HG03139 (cell line): ENCODE data around the gene CLN6.
"Not testable (repeated sequence)": the region's sequence is repeated elsewhere in the genome, so short reads cannot be mapped to it uniquely, and the experiment has no call there.

Experiments
- ATAC-seq: cut with Tn5 transposase; IDR thresholded peaks from one replicate; pipeline ENCODE4 v1.9.1; 2021; ENCODE audit not compliant: unreplicated experiment

Gene CLN6

DNA sequence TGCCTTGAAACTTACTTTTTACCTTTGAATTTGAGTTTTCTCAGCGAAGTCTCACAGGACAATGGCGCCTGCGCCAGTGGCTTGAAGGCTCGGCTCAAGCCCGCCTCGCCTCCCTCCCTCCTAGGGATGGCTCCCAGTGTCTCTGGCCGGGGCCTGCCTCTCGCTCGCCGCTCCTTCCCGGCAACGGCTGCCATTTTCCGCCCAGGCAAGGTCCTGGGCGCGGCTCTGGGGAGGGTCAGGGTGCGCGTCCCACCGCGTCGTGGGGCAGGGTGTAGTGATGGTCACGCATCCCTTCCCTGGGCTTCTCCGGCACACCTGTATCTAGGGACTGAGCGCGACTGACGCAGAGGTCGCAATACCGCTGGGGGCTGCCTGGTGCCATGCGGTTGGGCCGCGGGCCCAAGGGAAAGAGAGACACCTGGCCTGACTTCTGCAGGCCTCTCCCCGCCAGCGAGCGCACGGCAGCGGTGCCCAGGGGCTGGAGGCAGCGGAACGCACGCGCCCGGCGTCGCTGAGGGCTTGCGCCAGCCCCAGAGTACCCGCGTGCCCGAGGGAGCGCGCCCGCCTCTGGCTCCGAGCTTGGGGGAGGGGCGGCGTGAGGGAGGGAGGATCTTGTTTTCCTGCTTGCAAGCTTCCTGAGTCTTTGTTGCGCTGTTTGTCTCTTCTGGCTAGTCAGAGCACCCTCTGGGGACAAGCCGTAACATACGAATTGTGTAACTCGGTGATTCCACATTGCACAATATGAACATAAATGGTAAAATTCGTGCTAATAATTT lies 27.3 kb upstream of the CLN6 start:
- ATAC-seq = no peak

DNA sequence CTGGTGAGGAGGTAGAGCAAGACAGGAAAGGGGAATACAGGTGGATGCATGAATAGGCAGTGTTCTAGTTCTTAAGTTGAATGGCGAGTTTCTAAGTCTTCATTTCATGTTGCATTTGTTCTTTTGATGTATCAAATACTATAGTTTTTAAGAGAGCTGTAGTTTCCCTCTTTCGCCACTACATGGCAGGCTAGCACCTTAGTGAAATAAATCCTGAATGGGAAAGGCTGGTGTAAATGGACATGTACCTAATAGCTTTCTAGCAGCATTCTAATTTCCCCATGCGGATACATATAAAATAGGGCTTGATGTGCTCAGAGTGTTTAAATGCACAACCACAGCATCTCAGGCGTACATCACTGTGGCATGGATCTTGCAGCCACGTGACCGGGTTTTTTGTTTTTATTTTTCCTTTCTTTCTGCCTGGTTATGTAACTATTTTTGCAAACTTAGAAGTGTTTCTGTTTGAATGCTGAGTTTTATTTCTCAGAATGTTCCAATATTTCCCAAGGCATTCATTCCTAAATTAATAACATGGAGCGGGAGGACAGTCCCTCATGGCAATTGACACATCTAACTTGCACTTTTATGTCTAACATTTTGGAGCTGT lies 23.5 kb upstream of the CLN6 start:
- no peak for ATAC-seq

DNA sequence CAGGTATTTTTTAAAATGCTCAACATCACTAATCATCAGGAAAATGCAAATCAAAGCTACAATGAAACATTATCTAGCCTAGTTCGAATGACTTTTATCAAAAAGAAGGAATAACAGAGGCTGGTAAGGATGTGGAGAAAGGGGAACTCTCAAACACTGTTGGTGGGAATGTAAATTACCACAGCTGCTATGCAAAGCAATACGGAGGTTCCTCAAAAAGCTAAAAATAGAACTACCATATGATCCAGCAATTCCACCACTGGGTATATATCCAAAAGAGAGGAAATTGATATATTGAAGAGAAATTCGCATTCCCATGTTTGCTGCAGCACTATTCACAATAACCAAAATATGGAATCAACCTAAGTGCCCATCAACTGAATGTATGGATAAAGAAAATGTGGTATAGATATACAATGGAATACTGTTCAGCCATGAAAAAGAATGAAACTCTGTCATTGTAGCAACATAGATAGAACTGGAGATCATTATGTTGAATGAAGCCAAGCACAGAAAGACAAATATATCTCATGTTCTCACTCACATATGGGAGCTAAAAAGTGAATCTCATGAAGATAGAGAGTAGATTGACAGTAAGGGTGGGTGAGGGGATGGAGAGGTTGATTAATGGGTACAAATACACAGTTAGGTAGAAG lies 19.7 kb upstream of the CLN6 start:
- no peak for ATAC-seq

DNA sequence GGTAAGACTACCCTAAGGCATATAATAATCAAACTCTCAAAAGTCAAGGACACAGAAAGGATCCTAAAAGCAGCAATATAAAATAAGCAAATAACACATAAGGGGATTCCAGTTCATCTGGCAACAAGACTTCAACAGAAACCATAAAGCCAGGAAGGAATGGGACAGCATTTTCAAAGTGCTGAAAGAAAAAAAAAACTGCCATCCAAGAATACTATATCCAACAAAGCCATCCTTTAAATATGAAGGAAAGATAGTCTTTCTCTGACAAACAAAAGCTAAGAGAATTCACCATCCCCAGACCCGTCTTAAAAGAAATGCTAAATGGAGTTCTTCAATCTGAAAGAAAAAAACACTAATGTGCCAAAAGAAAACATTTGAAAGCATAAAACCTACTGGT lies 14.7 kb upstream of the CLN6 start:
- ATAC-seq = no peak

DNA sequence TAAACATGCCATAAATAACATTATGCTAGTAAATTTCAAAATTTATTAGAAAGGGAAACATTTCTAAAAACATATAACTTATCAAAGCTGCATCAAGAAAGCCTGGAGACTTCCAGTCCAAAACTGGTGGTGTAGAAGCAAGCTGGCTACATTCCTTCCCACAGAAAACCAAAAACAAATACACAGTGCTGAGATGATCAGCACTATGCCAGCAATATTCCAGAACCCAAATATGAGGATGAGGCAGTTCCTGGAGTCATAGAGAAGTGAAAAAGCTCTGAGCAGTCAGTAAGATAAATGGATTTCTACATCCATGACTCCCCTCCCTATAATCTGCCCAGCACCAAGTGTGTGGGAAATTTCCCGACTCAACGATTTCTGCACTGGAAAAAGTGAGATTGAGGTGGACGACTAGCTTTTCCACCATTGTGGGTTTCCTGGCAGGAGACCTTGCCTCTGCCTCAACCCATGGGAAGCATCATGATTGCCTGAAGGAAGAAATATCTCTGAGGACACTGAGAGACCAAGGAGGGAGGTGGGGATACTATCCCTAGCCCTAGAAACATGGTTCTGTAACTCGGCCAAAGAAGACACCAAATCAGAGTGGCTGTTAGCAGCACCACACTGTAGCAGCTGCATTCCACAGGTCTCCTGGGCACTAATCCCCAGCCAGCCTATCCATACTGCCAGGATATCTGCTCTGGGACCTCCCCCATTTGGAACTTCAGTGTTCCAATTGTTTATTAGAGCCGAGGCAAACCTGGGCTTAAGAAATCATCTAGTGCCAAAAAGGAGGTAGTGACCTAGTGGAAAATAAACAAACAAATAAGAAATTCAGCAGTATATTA lies 11.8 kb upstream of the CLN6 start:
- ATAC-seq = no peak

DNA sequence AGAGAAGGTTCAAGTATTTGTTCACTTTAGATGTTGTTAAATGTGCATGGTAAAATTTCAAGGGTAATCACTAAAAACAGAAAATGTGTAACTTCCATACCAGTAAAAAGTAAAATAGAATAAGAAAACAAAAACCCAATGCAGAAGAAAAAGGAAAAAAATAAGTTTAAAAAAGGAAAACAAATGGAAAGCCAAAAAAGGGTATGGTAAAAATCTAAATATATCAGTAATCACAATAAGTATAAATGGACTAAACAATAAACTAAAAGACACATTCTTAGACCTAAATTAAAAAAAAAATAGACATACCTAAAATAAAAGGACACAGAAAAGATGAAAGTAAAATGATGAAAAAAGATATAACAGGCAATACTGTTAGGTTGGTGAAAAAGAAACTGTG lies 9.5 kb upstream of the CLN6 start:
- ATAC-seq = no peak

DNA sequence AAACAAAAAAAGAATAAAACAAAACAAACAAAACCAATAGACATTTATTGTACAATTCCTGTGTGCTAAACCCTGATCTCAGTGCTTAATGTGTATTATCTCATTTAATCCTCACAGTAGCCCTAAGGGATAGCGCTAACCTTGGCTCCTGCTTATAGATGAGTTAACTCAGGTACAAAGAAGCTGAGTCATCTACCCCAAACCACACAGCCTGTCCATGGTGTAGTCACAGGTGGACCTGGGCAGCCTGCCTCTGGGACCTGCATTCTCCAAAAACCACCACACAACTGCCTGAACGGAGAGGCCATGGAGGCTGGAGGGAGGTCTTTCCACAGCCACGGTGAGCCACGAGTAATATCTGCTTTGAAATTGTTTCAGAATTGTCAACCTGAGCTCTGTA lies 5.5 kb upstream of the CLN6 start:
- ATAC-seq = no peak

DNA sequence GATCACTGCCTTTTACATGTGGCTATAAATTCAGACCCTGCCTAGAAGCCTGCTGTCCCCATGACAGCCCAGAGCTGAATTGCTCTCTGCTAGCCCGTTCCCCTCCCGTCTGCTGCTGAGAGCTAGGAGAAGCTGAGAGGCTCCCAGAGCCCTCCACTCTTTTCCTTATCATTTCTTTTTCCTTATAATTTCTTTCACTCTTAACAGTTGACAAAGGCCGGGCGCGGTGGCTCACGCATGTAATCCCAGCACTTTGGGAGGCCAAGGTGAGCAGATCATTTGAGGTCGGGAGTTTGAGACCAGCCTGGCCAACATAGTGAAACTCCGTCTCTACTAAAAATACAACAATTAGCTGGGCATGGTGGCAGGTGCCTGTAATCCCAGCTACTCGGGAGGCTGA lies 5.0 kb upstream of the CLN6 start:
- not testable (repeated sequence) for ATAC-seq

DNA sequence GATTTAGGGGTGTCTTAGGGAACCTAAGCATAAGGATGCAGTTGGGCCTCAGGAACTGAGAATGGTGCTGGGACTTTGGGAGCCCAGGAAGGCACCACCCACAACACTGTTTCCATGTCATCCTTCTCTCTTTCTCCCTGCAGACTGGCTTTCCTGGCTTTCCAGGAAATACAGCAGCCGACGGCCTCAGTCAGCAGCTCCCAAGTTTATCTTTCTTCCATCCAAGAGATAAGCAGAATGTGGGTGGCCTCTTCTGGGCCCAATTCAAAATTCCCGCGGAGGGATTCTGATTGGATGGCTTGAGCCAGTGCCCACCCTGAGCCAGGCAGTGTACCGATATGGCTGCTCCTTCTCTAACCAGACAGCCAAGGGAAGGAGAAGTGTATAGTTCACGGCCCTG lies 4.5 kb upstream of the CLN6 start:
- no peak for ATAC-seq

DNA sequence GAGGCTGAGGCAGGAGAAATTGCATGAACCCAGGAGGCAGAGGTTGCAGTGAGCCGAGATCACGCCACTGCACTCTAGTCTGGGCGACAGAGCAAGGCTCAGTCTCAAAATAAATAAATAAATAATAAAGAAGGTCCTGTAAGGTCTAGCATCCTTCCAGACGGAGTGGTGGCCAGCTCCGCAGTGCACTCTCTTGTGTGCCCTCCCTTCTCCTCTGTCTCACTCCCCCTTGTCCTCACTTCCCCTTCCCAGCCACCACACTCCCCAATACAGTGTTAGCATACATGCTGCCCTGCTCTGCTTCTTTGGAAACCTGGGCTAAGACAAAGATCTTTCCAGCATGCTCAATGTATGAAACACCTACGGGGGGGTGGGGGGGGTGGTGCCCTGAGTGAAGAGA lies 3.4 kb upstream of the CLN6 start:
- ATAC-seq = no peak

DNA sequence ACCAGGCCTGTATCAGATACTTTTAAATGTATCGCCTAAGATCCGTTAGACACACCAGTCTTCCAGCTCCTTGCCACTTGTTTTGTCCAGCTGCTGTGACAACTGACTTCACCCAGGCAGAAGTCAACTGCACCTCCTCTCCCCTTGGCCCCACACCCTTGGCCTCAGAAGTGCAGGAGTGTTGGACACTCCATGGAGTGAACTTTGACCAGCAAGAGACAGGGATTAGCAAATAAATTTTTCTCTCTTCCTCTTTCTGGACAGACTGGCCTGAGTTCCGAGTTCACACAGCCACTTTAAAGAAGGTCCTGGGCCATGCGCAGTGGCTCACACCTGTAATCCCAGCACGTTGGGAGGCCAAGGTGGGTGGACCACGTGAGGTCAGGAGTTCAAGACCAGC lies 2.9 kb upstream of the CLN6 start:
- no peak for ATAC-seq

DNA sequence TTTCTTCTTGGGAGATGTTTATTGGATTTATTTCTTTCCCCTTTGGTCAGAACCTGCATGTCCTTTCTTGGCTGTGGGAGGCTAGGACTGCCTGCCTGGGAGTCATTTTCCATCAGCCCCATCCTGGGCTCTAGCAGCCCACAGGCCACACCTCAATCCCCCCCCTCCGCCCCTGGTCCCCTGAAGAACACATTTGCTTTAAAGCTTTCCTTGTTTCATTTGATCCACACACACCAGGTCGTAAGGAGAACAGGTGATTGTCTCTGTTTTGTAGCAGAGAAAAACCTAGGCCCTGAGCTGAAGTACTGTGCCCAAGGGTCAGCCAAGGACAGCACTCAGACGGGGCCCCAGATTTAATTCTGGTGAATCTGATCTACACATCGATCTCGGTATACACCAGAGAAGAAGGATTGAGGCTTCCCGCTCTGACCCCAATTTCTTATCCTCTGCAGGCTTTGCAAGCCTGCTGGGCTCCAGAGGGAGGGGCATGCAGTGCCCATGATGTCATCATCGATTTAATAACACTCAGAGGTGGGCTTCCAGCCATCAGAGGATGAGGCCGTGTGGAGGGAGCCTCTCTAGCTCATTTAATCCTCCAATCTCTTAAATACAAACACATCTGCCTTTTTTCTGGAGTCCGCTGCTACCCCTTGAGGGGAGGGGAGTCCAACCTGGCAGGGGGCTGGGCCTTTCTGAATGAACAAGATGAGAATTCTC lies 1.7 kb upstream of the CLN6 start:
- ATAC-seq = no peak

DNA sequence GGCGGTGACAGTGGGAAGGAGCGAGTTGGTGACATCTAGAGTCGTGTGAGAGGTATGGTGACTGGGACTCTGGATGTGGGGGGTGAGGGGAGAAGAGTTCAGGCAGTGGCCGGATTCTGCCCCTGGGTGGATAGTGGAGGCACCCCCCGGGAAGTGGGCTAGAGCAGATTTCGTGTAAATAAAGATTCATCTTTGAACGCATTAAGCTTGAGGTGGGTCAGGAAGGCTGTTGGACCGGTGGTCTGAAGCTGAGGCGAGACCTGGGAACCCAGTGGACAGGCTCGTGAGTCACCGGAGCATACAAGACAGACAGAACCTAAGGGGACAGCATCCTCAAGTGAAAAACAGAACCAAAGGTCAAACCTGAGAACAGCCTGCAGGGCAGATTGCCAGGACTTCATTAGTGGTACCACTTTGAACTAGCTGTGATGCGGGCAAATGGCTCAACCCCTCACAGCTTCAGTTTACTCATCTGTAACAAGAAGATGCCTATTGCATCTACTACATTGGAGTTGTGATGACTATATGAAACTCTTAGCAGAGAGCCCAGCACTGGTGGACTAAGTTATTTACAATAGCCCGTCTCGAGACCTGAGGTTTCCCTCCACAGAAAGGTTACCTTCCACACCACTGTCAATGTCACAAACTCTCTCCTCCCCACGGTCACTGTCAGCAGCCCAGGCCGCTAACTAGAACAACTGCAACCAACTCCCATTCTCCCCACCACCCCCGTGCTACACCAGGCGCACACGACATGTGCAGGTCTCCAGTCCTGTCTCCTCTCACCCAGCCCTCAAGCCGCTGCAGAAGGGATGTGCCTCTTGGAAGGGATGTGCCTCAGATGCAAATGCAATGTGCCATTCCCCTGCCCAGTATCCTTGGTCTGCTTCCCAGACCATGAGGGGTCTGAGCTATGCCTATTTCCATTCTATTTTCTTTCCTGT lies 901 bp upstream of the CLN6 start:
- peak; percentile 29 for ATAC-seq

DNA sequence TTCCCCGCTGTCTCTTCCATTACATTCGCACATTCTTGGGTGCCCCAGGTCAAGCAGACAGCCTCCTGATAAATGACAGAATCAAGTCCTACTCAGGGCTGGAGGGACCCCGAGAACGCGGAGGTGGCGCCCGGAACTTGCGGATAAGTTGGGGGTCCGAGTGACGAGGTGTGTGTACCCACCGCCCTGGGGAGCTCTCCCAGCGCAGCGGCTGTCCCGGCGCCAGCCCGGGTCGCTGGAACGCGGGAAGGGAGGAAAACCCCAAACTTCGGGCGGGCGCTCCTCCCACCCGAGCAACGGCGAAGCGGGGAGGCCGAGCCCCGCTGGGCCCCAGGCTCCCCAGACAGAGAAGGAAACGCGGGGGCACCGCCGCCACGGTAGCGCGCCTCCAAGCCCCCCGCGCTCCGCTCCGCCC lies 550 bp downstream of the CLN6 start:
- no peak for ATAC-seq

DNA sequence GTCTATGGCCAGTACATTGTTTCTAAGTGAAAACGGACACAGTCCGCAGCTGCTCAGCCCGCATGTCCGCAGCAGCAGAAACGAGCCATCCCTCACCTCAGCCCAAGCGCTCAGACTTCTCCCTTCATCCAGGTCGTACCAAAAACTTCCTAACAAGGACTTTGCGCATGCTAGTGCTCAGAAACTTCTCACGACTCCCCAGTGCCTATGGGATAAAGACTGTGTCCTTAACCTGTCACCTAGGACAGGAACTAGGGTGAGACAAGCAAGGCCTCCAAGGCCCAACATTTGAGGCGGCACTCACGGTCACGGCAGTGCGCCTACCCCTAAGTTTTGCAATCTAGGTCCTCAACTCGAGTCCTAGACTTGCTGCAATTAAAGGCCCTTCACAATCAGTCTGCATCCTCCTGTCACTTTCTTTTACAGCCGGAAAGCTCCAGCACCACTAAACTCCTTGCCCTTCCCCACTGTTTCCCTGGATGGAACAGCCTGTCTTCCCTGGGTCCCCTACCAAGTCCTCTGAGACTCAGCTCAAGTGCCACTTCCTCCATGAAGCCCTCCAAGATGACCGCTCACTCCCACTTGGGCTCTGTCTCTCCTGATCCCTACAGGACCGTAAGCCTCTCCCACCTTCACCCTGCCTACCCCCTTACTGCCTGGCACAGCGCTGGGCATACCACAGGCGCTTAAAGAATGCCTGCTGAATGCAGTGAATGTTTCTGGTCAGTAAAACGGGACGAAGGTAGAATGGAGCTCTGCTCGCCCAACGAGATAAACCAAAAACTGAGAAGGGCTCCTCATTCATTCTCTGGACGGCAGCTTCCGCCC lies 1.2 kb downstream of the CLN6 start:
- ATAC-seq = no peak

DNA sequence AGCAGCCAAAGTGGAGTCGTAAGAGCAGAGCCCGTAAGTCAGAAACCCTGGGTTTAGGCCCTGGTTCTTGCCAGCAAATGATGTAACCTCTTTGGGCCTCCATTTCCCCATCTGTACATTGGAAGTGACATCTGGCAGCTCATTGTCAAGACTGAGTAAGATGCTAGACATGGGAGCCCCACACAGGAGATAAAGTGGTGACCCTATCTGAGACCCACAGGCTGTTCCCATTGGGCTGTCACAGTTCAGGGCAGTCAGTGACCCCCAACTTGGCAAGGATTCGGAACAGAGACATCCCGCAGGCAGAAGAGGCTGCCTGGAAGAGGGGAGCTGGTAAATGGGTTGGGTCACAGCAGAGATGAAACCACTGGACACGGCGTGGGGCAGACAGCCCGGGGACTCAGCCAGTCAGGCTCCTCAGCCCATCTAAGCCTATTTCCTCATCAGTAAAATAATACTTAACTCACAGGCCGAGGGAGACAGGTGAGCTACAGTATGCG lies 1.8 kb downstream of the CLN6 start:
- no peak for ATAC-seq

DNA sequence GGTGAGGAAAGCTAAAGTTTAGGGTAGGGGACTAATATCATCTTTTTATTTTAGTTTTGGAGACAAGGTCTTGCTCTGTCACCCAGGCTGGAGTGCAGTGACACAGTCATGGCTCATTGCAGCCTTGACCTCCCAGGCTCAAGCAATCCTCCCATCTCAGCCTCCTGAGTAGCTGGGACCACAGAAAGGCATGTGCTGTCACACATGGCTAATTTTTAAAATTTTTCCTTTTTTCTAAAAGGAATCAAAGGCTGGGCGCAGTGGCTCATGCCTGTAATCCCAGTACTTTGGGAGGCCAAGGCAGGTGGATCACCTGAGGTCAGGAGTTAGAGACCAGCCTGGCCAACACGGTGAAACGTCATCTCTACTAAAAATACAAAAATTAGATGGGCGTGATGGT lies 4.1 kb downstream of the CLN6 start:
- not testable (repeated sequence) for ATAC-seq

DNA sequence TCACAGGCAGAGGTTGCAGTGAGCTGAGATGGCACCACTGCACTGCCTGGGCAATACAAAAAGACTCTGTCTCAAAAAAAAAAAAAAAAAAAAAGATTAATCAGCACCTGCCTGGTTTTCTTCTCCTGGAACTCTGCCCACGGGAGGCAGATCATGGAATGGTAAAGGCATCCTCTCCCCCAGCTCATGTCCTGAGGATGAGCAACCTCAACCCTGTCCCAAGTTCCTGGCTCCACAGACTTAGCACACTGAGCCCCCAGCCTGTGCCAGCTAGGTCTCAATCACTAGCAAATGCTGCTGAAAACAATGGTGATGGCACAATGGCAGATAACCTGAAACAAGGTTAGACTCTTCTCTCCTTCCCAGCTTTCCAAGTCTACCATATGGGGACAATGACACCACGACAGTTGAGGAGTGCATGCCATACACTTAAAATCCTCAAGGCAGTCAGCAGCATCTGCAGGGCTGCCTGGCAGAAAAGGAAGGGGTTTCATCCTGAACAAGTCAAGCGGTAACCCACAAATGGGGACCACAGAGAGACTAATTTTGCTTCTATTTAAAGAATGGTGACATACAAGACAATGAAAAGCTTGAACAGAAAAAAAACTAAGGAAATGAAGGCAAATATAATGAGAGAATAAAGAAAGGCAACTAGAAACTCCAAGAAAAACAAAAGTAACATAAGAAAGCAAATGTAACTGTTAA lies 4.8 kb downstream of the CLN6 start:
- no peak for ATAC-seq
